DMS 273 (cell line): Measurements from ENCODE around the gene PAK5.

Experiments used
- DNase-seq: peaks from one replicate; lab custom pipeline; 2025; ENCODE audit not compliant: unreplicated experiment; lab: John Stamatoyannopoulos, UW

PAK5 gene

GRCh38 chr20:9626357-9626756, 212.5 kb downstream of the PAK5 start:
- no peak for DNase-seq

GRCh38 chr20:9617940-9618339, 220.9 kb downstream of the PAK5 start:
- peak; percentile 84 for DNase-seq

- peak; percentile 86 for DNase-seq
Observed at GRCh38 chr20:9616833-9617461, 221.9 kb downstream of the PAK5 start.

GRCh38 chr20:9616455-9616805, 222.4 kb downstream of the PAK5 start:
- DNase-seq, result no peak

- DNase-seq, result no peak
Observed at GRCh38 chr20:9615766-9616454, 223.0 kb downstream of the PAK5 start.

- DNase-seq, result no peak
Observed at GRCh38 chr20:9615118-9615517, 223.8 kb downstream of the PAK5 start.

- DNase-seq, result no peak
Observed at GRCh38 chr20:9613871-9614270, 225.0 kb downstream of the PAK5 start.

- DNase-seq, result no peak
Observed at GRCh38 chr20:9611921-9612320, 227.0 kb downstream of the PAK5 start.

- no peak for DNase-seq
Observed at GRCh38 chr20:9610665-9611064, 228.2 kb downstream of the PAK5 start.

GRCh38 chr20:9609887-9610502, 228.9 kb downstream of the PAK5 start:
- peak; percentile 82 for DNase-seq

- no peak for DNase-seq
Observed at GRCh38 chr20:9608639-9609340, 230.1 kb downstream of the PAK5 start.

GRCh38 chr20:9602847-9603183, 236.1 kb downstream of the PAK5 start:
- no peak for DNase-seq

GRCh38 chr20:9600562-9600961, 238.3 kb downstream of the PAK5 start:
- DNase-seq, result no peak

- peak; percentile 42 for DNase-seq
Observed at GRCh38 chr20:9597547-9597946, 241.3 kb downstream of the PAK5 start.

GRCh38 chr20:9595763-9596162, 243.1 kb downstream of the PAK5 start:
- no peak for DNase-seq

- DNase-seq, result no peak
Observed at GRCh38 chr20:9594284-9594875, 244.5 kb downstream of the PAK5 start.

GRCh38 chr20:9592419-9592818, 246.5 kb downstream of the PAK5 start:
- no peak for DNase-seq

- DNase-seq, result no peak
Observed at GRCh38 chr20:9591080-9591479, 247.8 kb downstream of the PAK5 start.

- peak; percentile 36 for DNase-seq
Observed at GRCh38 chr20:9590189-9590588, 248.7 kb downstream of the PAK5 start.

GRCh38 chr20:9588706-9589105, 250.2 kb downstream of the PAK5 start:
- no peak for DNase-seq

GRCh38 chr20:9583151-9583550, 255.7 kb downstream of the PAK5 start:
- peak; percentile 6 for DNase-seq

GRCh38 chr20:9582137-9582536, 256.7 kb downstream of the PAK5 start:
- DNase-seq, result no peak
